ENCODE data around the gene HOPX. TPM values are rescaled to one million over a fixed set of nuclear protein-coding genes. Genes with fewer than 3 reads are reported as not detected.

HOPX gene
- total and polyA plus RNA-seq, 2 of the 4 experiments (the other 2 are of a cell fraction): 1.3 to 1.7 TPM

- H3K9me3 ChIP-seq (ENCODE audit: control insufficient read depth, insufficient read depth, low read length): peaks cover 2% of the 10 kb centered on the region; the same call in 1 of the 2 replicates
- H3K14ac ChIP-seq (replicated peaks; ENCODE audit: low read depth, low read length): no peak overlapping the region
- no peak overlapping the region for H3K27ac ChIP-seq (ENCODE audit: insufficient read depth, low read length)
- no peak overlapping the region for H3K4me2 ChIP-seq (ENCODE audit: low read depth, low read length)
- no peak overlapping the region for H2AFZ ChIP-seq (replicated peaks; ENCODE audit: low read length, poor library complexity)
- BruUV-seq (replicated peaks): no TSS peak
- no peak for TF ChIP-seq CTCF (conservative IDR thresholded peaks at IDR 0.05; ENCODE audit: low read depth, low read length)
- no peak for TF ChIP-seq POLR2A (IDR thresholded peaks at IDR 0.05; ENCODE audit: low read depth, low read length)
- no peak overlapping the region for H3K4ac ChIP-seq (ENCODE audit: low read depth, low read length)
- intact Hi-C loops (cut with micrococcal nuclease) (loop anchor here (5.0 kb wide), 1 partner anchor 145 kb away; no protein-coding TSS in a partner anchor), in situ Hi-C loops (cut with MboI; ENCODE audit: low sequenced_read_pairs) (no loop called here), dilution Hi-C loops (cut with HindIII; ENCODE audit: low sequenced_read_pairs, unreplicated experiment) (no loop called here)
- H3K4me3 ChIP-seq (ENCODE audit: insufficient read depth, low read depth, low read length): no peak overlapping the region
- H4K91ac ChIP-seq (ENCODE audit: insufficient read depth, low read depth, low read length): no peak overlapping the region
- ChIA-PET CTCF (no interaction called here), POLR2A (ENCODE audit: unreplicated experiment) (no interaction called here)
- peak overlapping the region; percentile 51 for H2AK9ac ChIP-seq (replicated peaks; ENCODE audit: low read depth, low read length, poor library complexity)
- ATAC-seq (ENCODE audit: low read depth): no peak
- H2BK20ac ChIP-seq (ENCODE audit: low read depth, low read length): no peak overlapping the region
- DNase-seq: no peak
- H3K27me3 ChIP-seq (ENCODE audit: control insufficient read depth, insufficient read depth, low read length): peaks cover 43% of the 10 kb centered on the region
- no peaks in the 10 kb centered on the region; the same call in 1 of the 2 replicates for H3K9me1 ChIP-seq (ENCODE audit: insufficient read depth, low read length)
- no peak overlapping the region for H4K8ac ChIP-seq (ENCODE audit: low read depth in 2 of 2, low read length in 2 of 2)
- no CpG with 5 or more reads among the region's 3 CpGs for WGBS, 2 experiments (ENCODE audit: extremely low coverage in 2 of 2, insufficient read length in 1 of 2)
- H3K18ac ChIP-seq (ENCODE audit: low read depth, low read length): no peak overlapping the region
- no peak overlapping the region for H3K23ac ChIP-seq (ENCODE audit: low read depth, low read length)
- peaks cover 2% of the 10 kb centered on the region; the same call in 1 of the 2 replicates for H3K4me1 ChIP-seq (ENCODE audit: control insufficient read depth, insufficient read depth, low read length)
- no peak overlapping the region for H2BK120ac ChIP-seq (ENCODE audit: low read depth, low read length)
- no peak overlapping the region for H2BK5ac ChIP-seq (ENCODE audit: low read depth, low read length, poor library complexity, severe bottlenecking)
- no peaks in the 10 kb centered on the region for H4K20me1 ChIP-seq (ENCODE audit: insufficient read depth, low read length)
- H3K9ac ChIP-seq (ENCODE audit: low read depth, low read length): no peak overlapping the region
- H3K36me3 ChIP-seq (ENCODE audit: control insufficient read depth, insufficient read depth, low read length): no peaks in the 10 kb centered on the region
- no peak overlapping the region for H3K56ac ChIP-seq (ENCODE audit: extremely low read depth, insufficient read depth, low read length)
- no peak overlapping the region for H2AK5ac ChIP-seq (ENCODE audit: low read depth, low read length)
- H2BK15ac ChIP-seq (ENCODE audit: low read depth, low read length): no peak overlapping the region
- H4K5ac ChIP-seq (ENCODE audit: low read depth, low read length): no peak overlapping the region
- no peaks in the 10 kb centered on the region for H3K79me1 ChIP-seq (ENCODE audit: low read depth in 1 of 2, low read length in 2 of 2)
Observed at GRCh38 chr4:56657128-56657527, 24.0 kb downstream of the HOPX start.
